ENCODE data around the gene ICAM3. TPM values are rescaled to one million over a fixed set of nuclear protein-coding genes. Genes with fewer than 3 reads are reported as not detected.
"Not testable (repeated sequence)": the region's sequence is repeated elsewhere in the genome, so short reads cannot be mapped to it uniquely, and the experiment has no call there.

Gene ICAM3
- total RNA-seq, 1 experiment from 2014 or later: 8.3 TPM

- intact Hi-C loops (cut with micrococcal nuclease); H3K9me3 ChIP-seq (ENCODE audit: control insufficient read depth in 1 of 2, insufficient read depth in 1 of 2, low read depth in 1 of 2, low read length in 2 of 2); BruUV-seq (replicated peaks); H2AFZ ChIP-seq (ENCODE audit: low read depth, low read length, poor library complexity, severe bottlenecking); H3K4me3 ChIP-seq (replicated peaks in 1 of 2; ENCODE audit: low read depth in 1 of 2, low read length in 2 of 2); ATAC-seq; H3K9ac ChIP-seq (ENCODE audit: low read length); H3K36me3 ChIP-seq (ENCODE audit: control insufficient read depth in 1 of 2, insufficient read depth in 2 of 2, low read length in 2 of 2); H3K27ac ChIP-seq (ENCODE audit: low read depth, low read length); DNase-seq (ENCODE audit: low read depth, low spot score); H4K20me1 ChIP-seq (ENCODE audit: insufficient read depth); H3K4me2 ChIP-seq (ENCODE audit: low read length); RAD21 ChIA-PET (ENCODE audit: low non-redundant PET in 1 of 2, low total read pairs in 2 of 2, uncharacterized antibody in 2 of 2, unreplicated experiment in 2 of 2); H3K27me3 ChIP-seq (ENCODE audit: insufficient read depth, low read length); CTCF ChIA-PET; H3K9me2 ChIP-seq (ENCODE audit: insufficient read depth): not testable (repeated sequence)
- POLR2A ChIA-PET: interaction anchor here (1.1 kb wide), 1 partner anchor 48 kb away, joined by 3 read pairs; the partner anchor contains the start of gene ICAM5
- Histone ChIP-seq H3K4me1 (ENCODE audit: control insufficient read depth in 1 of 2, insufficient read depth in 2 of 2, low read length in 2 of 2) (peaks cover 5 to 25% of the 10 kb centered on the region in 2 experiments; a peak in 3 of 4 replicates), H3K79me2 (ENCODE audit: insufficient read depth, low read length) (peaks cover 19% of the 10 kb centered on the region)
Measured at GRCh38 chr19:10336725-10337124, 2.7 kb downstream of the ICAM3 start.

GRCh38 chr19:10335352-10335985 is 4.0 kb downstream of the ICAM3 start:
- no peak overlapping the region for H2AFZ ChIP-seq (ENCODE audit: low read depth, low read length, poor library complexity, severe bottlenecking)
- intact Hi-C loops (cut with micrococcal nuclease): loop anchor here (2.0 kb wide), 1 partner anchor 45 kb away; the partner anchor contains the start of gene TYK2
- ATAC-seq: no peak
- H4K20me1 ChIP-seq (ENCODE audit: insufficient read depth): no peaks in the 10 kb centered on the region
- no TSS peak for BruUV-seq (replicated peaks)
- no peaks in the 10 kb centered on the region for H3K9me2 ChIP-seq (ENCODE audit: insufficient read depth)
- H3K9me3 ChIP-seq (ENCODE audit: control insufficient read depth in 1 of 2, insufficient read depth in 1 of 2, low read depth in 1 of 2, low read length in 2 of 2): no peaks in the 10 kb centered on the region
- peaks cover 0 to 4% of the 10 kb centered on the region in 2 experiments; a peak in 1 of 4 replicates for H3K36me3 ChIP-seq (ENCODE audit: control insufficient read depth in 1 of 2, insufficient read depth in 2 of 2, low read length in 2 of 2)
- ChIA-PET CTCF (interaction anchor here (1.1 to 1.5 kb wide), 2 partner anchors 66 to 403 kb away, joined by 3 to 4 read pairs; no protein-coding TSS in a partner anchor), POLR2A (interaction anchor here (1.1 to 2.5 kb wide), 2 partner anchors 46 kb away, joined by 3 to 26 read pairs; partner anchors contain the start of gene ICAM5), RAD21 (ENCODE audit: low non-redundant PET in 1 of 2, low total read pairs in 2 of 2, uncharacterized antibody in 2 of 2, unreplicated experiment in 2 of 2) (interaction anchor here (0.8 to 1.1 kb wide), 3 partner anchors 47 to 66 kb away, joined by 3 to 4 read pairs (median 3); no protein-coding TSS in a partner anchor)
- peaks cover 30% of the 10 kb centered on the region for H3K79me2 ChIP-seq (ENCODE audit: insufficient read depth, low read length)
- no peaks in the 10 kb centered on the region for H3K27me3 ChIP-seq (ENCODE audit: insufficient read depth, low read length)
- peaks cover 6 to 28% of the 10 kb centered on the region in 2 experiments; a peak in 3 of 4 replicates for H3K4me1 ChIP-seq (ENCODE audit: control insufficient read depth in 1 of 2, insufficient read depth in 2 of 2, low read length in 2 of 2)
- peak overlapping the region; percentile 75; the same call in 1 of the 2 replicates for H3K9ac ChIP-seq (ENCODE audit: low read length)
- H3K4me3 ChIP-seq (replicated peaks in 1 of 2; ENCODE audit: low read depth in 1 of 2, low read length in 2 of 2): peak overlapping the region; percentile 18 to 77
- H3K4me2 ChIP-seq (ENCODE audit: low read length): peak overlapping the region; percentile 100
- DNase-seq (ENCODE audit: low read depth, low spot score): no peak
- peak overlapping the region; percentile 7; the same call in 1 of the 2 replicates for H3K27ac ChIP-seq (ENCODE audit: low read depth, low read length)
- TF ChIP-seq FOSL1 (IDR thresholded peaks at IDR 0.05; ENCODE audit: low read depth) (no peak), ATF3 (IDR thresholded peaks at IDR 0.05) (no peak), ELF1 (IDR thresholded peaks at IDR 0.05; ENCODE audit: borderline replicate concordance, low read depth) (no peak), SIN3A (IDR thresholded peaks at IDR 0.05; ENCODE audit: low read depth) (no peak), POLR2AphosphoS5 (IDR thresholded peaks at IDR 0.05; ENCODE audit: low read depth, low read length) (no peak), EZH2 (IDR thresholded peaks at IDR 0.05) (no peak), ZFX (IDR thresholded peaks at IDR 0.05) (no peak), EZH2phosphoT487 (IDR thresholded peaks at IDR 0.05; ENCODE audit: borderline replicate concordance) (no peak), SRF (IDR thresholded peaks at IDR 0.05; ENCODE audit: low read depth) (no peak), POLR2A (IDR thresholded peaks at IDR 0.05; ENCODE audit: borderline replicate concordance, extremely low read depth, insufficient read depth, insufficient read length) (no peak), SP1 (IDR thresholded peaks at IDR 0.05; ENCODE audit: low read depth) (no peak), TCF7L2 (IDR thresholded peaks at IDR 0.05; ENCODE audit: borderline replicate concordance, extremely low read depth, insufficient read depth, insufficient read length) (no peak), CEBPB (IDR thresholded peaks at IDR 0.05; ENCODE audit: low read depth) (no peak)
- TF ChIP-seq, protein P1, sequence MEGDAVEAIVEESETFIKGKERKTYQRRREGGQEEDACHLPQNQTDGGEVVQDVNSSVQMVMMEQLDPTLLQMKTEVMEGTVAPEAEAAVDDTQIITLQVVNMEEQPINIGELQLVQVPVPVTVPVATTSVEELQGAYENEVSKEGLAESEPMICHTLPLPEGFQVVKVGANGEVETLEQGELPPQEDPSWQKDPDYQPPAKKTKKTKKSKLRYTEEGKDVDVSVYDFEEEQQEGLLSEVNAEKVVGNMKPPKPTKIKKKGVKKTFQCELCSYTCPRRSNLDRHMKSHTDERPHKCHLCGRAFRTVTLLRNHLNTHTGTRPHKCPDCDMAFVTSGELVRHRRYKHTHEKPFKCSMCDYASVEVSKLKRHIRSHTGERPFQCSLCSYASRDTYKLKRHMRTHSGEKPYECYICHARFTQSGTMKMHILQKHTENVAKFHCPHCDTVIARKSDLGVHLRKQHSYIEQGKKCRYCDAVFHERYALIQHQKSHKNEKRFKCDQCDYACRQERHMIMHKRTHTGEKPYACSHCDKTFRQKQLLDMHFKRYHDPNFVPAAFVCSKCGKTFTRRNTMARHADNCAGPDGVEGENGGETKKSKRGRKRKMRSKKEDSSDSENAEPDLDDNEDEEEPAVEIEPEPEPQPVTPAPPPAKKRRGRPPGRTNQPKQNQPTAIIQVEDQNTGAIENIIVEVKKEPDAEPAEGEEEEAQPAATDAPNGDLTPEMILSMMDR (IDR thresholded peaks at IDR 0.05 in 2 of 3, conservative IDR thresholded peaks at IDR 0.05 in 1 of 3; ENCODE audit: borderline replicate concordance in 1 of 3, insufficient read depth in 1 of 3, low read depth in 2 of 3, low read length in 2 of 3): no peak
